GM19438 (cell line): Measurements from ENCODE around the gene TMX4.
"Not testable (repeated sequence)": the region's sequence is repeated elsewhere in the genome, so short reads cannot be mapped to it uniquely, and the experiment has no call there.

ENCODE experiments used
- ATAC-seq: cut with Tn5 transposase; IDR thresholded peaks from one replicate; pipeline ENCODE4 v1.9.1; 2021; ENCODE audit warnings: low read depth; ENCODE audit not compliant: unreplicated experiment

TMX4 gene, protein sequence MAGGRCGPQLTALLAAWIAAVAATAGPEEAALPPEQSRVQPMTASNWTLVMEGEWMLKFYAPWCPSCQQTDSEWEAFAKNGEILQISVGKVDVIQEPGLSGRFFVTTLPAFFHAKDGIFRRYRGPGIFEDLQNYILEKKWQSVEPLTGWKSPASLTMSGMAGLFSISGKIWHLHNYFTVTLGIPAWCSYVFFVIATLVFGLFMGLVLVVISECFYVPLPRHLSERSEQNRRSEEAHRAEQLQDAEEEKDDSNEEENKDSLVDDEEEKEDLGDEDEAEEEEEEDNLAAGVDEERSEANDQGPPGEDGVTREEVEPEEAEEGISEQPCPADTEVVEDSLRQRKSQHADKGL

DNA sequence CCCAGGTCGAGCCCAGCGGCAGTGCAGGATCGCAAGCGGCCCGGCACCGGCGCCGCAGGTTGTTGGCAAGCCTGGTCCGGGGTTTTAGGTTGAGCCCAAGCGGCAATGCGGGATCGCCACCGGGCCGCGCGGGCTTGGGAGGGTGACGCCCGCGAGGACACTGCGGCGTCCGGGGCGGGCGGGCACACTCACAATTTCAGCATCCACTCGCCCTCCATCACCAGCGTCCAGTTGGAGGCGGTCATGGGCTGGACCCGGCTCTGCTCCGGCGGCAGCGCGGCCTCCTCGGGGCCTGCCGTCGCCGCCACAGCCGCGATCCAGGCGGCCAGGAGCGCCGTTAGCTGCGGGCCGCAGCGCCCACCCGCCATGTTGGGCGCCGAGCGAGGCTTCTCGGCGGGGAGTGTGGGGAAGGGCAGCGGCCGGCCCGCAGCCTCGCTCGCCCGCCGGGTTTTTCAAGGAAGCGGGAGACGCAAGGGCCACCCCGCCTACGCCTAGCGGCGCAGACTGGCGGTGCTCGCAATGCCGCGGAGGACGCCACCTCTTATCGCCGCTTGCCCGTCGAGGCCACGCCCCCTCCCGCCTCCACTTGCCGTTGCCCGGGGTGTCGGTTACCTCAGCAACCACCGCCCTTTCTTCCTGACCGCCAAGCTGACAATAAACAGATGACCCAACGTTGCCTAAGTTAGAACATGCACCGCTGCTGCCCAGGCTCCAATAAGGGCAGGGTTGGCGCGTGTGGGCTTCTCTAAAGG, at the start of gene TMX4:
TMX4 (minus strand) TSS at position 516 of the 752 bp plus-strand sequence; CDS start at position 368, 148 bp downstream.
- ATAC-seq, result peak; percentile 78

DNA sequence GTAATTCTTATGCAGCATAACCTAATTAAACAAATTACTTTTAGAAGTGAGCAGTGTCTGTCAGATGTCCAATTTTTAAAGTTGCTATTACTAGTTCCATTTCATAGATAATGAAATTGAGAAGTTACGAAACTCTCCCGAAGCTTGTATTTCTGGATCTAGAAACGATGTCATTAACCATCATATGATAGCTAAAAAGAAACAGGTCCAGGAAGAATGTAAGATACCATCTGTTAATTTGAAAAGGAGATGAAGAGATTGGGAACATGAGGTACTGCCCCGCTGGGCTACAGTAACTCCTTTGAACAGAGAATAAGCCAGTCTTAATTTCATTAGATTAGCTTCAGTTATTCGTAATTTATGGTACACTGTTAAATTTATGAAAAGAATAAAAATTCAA, 47.5 kb upstream of the TMX4 start:
- ATAC-seq, result no peak

DNA sequence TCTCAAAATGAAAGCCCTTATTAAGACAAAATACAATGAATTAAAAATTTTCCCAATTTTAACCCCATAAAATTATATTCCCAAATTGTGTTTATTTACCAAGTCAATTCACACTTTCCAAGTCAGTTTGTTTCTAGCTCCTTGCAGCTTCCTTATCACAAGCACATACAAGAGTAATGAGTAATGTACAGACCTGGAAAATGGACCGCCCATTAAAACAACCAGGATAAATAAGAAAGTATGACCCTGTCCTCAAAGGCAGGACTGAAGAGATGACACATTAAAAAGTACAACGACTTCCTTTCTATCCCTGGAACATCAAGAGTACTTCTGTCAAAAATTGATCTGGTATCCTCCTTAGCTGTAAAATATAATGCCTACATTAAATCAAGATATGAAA, 47.1 kb upstream of the TMX4 start:
- no peak for ATAC-seq

DNA sequence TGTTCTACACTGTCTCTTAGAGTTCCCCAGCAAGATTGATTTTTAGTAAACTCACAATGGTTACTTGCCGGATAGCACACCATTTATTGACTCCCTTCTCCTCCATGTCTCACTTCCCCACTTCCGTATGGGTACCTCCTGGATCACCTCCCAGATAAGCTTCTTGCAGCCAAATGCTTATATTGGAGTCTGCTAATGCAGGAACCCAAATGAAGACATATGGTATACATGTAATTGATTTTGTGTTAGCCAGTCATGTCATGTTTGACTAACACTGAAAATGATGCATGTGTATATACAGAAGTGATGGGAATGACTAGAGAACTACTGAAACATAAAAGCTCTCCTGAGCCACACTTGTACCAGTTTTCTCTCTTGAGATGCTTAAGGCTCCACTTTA, 46.1 kb upstream of the TMX4 start:
- ATAC-seq, result no peak

DNA sequence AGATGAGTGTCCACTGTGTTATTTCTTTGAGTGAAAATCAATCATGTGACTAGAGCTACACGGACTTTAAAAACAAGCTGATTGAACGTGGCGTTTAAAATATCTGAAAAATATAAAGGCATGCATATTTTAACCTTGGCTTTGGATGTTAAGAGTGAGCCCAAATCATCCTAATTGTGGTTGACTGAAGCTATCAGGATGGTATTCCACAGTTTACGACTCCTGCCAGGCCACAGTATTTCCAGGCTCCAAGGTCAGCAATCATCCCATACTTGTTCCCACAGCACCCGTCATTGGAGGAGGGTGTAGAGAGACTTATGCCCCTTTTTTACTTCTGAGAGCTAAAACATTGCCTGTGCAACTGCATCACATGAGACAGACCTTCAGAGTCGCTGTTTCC, 43.2 kb upstream of the TMX4 start:
- no peak for ATAC-seq

DNA sequence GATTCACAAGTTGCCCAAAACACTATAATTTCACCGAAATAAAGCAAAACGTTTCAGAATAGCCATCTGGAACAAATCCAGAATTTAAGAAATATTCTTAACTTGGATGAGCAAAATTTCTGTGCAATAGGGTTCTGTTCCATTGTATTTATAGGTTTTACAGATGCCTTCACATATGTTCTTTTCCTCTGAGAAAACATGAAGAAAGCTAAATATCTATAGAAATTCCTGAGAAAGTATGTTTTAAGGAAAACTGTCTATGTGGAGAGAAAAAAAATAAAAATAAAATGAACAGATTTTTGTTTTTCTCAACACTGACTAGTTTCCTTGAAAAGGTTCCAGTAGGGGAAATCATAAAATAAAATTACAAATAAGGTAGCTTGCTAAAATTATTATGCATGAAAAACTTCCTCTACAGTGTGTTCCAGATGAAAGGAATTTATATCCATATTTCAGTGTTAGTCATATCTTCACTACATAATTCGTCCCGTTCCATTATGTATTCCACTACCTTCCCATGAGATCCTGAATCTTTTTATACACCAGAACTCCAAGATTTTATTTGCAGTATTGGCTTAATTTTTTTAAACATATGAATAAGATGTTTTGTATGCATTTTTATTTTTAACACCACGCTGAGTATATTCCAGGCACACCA, 42.4 kb upstream of the TMX4 start:
- ATAC-seq, result no peak

DNA sequence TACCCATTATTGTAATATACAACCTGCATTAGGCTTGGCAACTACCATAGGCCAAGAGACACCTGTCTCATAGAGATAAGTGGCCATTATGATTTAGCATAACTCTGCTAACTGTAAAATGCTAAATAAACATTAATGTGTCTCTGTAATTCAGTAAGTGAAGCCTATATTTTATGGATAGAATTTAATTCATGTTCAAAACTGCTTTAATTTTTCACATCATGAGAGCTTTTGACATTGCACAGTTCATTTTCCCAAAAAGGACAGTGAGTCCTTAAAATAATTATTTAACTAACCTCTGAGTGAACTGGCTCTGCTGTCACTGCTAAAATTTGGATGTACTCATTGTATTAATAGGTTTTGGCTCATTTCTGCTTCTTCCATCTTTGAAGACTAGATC, 41.4 kb upstream of the TMX4 start:
- ATAC-seq, result no peak

DNA sequence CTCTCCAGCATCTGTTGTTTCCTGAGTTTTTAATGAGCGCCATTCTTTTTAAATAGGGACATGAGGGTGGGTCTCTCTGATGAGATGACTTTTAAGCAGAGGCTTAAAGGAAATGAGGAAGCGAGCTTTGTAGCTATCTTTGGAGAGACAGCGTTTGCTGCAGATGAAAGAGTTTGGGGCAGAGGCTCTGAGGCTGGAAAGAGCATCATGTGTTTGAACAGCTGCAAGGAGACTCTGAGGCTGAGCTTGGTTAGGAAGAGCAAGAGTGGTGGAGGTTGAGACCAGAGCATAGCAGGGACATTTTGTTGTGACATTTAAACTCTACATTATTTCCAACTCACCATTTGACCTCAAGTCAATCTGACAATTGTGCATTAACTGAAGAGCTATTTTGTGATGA, 38.3 kb upstream of the TMX4 start:
- no peak for ATAC-seq

DNA sequence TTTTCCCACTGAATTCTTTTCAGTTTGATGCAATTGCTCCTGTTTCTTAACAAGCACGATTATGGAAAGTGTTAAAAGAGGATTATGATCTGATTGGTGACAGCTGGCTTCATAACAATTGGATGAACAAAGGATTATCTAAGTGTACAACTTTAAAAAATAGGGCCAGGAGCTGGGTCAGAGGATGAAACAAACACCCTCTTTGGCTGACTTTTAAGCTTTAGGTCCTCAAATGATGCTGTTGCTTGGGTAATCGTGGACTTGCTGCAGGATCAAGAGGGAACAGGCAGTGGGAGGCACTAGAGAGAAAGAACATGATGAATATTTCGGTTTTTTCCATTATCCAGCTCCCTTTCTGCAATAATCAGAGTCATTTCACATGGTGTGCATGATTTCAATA, 35.5 kb upstream of the TMX4 start:
- ATAC-seq, result no peak

DNA sequence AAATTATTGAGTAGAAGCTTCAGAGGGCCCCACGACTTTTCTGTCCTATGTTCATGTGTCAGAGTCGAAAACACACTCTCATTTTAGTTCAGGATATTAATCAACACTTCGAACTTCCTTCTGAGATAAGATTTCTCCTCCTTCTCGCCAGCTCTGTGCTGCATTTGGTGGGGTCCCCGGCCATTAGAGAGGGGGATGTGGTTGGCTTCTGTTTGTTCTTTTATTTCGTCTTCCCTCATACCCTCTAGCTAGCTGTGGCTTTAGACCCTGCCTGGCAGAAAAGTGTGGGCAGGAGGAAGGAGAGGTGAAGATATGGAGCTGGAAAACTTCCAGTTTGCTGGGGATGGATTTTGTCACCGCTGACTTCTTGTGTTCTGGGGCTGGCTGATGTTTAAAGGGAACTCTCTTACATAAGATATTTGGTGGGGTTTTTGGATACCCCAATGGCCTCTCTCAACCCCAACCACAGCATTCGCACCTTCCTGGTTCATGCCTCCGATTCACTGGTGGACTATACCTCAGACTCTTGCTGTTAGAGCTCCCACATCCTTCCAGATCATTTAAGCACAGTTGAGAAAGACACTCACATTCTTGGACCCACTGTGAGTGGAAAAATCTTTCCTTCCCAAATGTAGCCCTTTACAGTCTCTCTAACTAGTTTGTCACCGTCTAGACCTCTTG, 30.7 kb upstream of the TMX4 start:
- no peak for ATAC-seq

DNA sequence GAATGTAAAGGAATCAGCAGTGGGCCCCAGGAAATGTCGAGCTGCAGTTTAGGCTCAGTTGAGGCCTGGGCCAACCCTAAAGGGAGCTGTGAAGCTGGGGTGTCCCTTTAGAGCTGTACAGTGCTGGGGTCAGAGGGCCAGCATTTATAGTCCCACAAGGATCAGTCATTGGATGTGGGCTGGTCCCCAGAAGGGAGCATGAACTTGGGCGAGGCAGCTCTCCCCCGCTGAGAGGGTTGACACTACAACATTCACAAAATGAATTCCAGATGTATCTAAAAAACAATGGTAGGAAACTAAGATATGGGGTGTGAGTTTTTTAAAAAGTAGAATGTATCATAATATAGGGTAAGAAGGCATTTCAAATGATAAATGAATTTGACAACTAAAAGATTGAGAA, 29.7 kb upstream of the TMX4 start:
- ATAC-seq, result no peak

DNA sequence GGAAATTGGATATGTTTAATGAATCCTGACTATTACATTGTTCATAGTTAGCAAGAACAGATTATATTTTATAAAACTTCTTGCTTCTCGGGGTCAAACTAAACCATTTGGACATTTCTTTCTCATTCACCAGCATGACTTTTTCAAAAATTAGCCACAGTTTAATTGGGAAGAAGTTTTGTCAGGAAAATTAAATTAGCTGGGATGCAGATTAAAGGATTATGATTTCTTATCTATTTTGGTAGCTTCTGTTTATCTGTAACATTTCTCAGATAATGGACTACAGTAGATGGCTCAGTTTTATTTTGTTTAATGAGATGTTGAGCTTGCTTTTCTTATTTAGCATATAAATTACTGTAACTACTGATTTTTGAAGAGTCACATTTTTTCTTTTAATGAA, 26.4 kb upstream of the TMX4 start:
- ATAC-seq, result no peak

DNA sequence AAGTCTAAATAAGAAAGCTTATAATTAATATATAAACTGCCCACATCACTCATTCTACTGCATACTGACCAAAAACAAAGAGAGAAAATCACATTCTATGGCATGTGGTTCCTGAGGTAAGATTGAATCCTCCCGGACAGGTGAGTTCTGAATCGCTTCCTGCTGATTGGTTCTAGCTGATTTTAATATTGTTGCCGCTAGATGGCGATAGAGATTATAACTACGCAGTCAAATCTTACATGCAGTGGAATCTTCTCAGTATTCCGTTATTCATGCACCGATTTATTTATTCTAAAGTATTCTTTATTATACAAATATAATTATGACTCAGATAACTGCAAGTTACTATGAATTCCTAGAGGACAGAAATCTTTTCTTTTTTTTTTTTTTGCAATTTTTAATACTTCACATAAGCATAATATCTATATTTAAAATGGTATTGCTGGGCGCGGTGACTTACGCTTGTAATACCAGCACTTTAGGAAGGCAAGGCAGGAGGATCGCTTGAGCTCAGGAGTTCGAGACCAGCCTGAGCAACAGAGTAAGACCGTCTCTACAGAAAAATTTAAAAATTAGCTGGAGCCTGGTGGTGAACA, 24.2 kb upstream of the TMX4 start:
- peak; percentile 86 for ATAC-seq

DNA sequence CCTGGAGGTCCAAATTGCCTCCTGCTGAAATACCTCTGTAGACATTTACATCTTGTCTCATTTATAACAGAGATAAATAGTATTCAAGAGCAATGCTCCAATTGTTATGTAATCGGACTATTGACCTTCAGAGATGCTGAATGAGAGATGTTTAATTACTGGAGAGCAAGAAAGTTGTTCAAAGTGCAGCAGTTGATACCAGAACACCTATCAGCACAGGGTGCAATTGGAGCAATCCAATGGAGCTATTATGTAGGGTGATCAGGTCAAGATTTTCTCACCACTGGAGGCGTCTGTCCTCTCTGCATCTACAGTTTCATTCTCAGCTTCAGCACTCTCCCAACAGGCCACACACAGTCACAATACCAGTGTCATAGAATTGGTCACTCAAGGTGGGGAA, 19.5 kb upstream of the TMX4 start:
- ATAC-seq, result no peak

DNA sequence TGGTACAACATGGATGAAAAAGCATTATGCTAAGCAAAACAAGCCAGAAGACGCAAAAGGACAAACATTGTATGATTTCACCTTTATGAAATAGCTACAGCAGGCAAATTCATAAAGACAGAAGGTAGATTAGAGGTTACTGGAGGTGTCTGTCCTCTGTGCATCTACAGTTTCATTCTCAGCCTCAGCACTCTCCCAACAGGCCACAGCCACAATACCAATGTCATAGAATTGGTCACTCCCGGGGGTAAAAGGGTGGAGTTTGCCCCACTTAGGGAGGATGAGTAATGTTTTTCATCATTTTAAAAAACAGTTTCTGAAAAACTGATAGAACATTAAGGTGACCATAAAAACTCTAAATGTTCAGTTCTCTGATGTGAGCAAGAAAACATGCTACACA, 17.2 kb upstream of the TMX4 start:
- no peak for ATAC-seq

DNA sequence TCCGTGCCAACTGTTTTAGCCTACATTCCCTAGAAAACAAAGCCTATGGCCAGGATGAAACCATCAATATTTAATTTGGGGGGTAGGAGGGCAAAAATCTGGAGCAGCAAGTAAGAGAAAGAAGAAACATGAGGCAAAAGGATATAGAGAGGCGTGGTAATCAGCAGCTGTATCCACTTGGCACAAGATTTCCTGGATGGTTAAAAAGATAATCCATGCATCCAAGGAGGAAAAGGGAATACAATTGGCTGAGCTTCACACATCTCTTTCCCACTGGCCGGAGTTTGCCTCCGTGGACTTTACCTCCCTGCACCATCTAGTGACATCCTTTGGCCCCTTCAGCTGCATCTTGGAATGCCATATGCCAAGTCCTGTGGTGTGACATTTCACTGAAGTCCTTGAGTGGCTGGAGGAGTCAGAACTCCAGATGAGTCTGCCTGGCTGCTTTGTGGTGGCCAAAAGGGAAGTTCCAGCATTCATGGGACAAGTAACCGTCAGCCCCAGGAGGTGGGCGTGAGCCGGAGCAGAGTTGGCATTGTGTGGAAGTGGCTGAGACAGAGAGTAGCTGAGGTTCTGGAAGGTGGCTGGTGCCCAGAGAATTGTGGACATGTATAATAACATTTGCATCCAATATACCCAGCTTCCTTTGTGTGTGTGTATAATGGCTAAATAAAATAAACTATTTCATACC, 13.7 kb upstream of the TMX4 start:
- ATAC-seq, result no peak

DNA sequence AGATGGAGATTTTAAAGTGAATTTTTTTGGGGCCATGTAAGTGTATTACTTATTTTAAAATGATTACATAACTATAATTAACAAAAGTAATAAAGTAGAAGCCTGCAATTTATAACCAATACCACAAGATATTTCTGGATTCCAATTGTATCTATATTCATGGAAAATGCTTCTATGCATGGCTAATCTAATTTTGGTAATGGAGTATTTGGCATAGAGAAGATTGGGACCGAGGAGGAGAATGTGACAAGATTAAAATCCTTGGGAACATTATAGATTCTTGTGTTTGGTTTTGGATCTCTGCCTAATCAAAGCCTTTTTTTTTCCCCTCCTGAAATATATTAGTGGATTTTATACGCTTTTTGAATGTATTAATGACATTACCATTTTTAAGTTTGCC, 12.9 kb upstream of the TMX4 start:
- ATAC-seq, result no peak

DNA sequence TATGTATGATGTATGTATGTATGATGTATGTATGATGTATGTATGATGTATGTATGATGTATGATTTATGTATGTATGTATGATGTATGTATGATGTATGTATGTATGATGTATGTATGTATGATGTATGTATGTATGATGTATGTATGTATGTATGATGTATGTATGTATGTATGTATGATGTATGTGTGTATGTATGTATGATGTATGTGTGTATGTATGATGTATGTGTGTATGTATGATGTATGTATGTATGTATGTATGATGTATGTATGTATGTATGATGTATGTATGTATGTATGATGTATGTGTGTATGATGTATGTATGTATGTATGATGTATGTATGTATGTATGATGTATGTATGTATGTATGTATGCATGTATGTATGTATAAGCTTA, 12.0 kb upstream of the TMX4 start:
- not testable (repeated sequence) for ATAC-seq

DNA sequence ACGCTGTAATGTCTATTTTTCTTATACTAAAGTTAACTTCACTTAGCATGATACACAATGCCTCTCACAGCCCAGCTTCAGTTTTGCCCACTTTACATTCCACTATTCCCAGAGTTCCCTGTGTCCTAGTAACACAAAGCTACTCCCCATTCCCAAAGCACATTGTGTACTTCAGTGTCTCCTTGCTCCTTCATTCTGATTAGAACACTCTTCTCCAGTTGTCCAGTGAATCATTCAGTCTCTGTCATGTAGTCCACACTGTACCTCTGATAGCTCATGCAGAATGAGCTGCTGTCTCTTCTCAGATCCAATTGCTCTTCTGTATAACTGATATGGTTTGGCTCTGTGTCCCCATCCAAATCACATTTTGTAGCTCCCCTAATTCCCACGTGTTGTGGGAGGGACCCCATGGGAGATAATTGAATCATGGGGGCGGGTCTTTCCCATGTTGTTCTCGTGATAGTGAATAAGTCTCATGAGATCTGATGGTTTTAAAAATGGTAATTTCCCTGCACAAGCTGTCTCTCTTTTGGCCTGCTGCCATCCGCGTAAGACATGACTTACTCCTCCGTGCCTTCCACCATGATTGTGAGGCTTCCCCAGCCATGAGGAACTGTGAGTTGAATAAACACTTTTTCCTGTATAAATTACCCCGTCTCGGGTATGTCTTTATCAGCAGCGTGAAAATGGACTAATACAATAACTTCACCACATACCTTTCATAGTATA, 2.1 kb upstream of the TMX4 start:
- no peak for ATAC-seq
